ENCODE data around the gene THSD4. TPM values are rescaled to one million over a fixed set of nuclear protein-coding genes. Genes with fewer than 3 reads are reported as not detected.

The THSD4 gene
- polyA plus RNA-seq, 1 donor (not counting 4 experiments of a cell fraction or from before 2014, with no cell fraction given): 24.5 TPM

DNA sequence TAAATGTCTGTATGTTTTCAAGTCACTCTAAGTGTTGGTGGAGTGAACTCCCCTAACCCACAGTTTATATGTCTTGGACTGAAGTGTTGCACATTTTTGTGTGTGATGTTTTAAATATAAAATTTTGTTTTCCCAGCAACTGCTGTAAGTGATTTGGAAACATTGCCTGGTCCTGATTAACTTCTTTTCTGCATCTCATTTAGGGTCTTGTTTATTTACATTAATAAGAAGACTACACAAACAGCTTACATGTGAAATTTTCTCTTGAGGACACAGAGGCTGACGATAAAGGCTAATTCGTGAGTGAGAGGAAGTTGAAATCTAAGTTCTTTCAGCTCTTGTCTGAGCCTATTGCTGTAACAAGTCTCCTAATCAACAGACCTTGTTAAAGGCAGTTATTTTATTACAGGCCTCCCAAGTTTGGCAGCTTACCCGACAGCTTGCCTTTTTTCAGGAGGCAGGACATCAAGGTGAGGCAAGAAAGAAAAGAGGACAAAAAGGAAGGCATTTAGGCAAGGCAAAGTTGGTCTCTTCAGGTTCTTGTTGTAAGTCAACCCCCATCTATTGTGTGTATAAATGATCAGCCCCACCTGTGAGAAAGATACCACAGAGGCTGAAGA is 517.4 kb downstream of the THSD4 start:
- DNase-seq (ENCODE audit: low read depth, low spot score) (no peak), FAIRE-seq (no peak)
- Histone ChIP-seq H3K9me1 (ENCODE audit: control insufficient read depth, extremely low read depth, insufficient read depth, low read length) (no peaks in the 10 kb centered on the region), H3K9me3 (ENCODE audit: control insufficient read depth, low read depth, low read length) (no peaks in the 10 kb centered on the region), H2AFZ (ENCODE audit: control insufficient read depth, low read length) (no peak overlapping the region), H4K20me1 (ENCODE audit: control insufficient read depth, extremely low read depth, insufficient read depth, low read length) (no peaks in the 10 kb centered on the region), H3K4me1 (ENCODE audit: control insufficient read depth, extremely low read depth, insufficient read depth, low read length) (no peaks in the 10 kb centered on the region), H3K4me2 (ENCODE audit: control insufficient read depth, extremely low read depth, insufficient read depth, low read depth, low read length) (no peak overlapping the region), H3K27ac (ENCODE audit: control insufficient read depth, insufficient read depth, low read length) (no peak overlapping the region), H3K36me3 (ENCODE audit: control insufficient read depth in 2 of 2, extremely low read depth in 1 of 2, insufficient read depth in 2 of 2, low read length in 2 of 2) (peaks cover 2 to 18% of the 10 kb centered on the region in 2 experiments), H3K27me3 (ENCODE audit: control insufficient read depth, extremely low read depth, insufficient read depth, low read length) (no peaks in the 10 kb centered on the region), H3K79me2 (ENCODE audit: control insufficient read depth, insufficient read depth, low read length) (no peaks in the 10 kb centered on the region), H3K4me3 (ENCODE audit: control insufficient read depth in 2 of 3, extremely low read depth in 1 of 3, insufficient read depth in 2 of 3, low read depth in 1 of 3, low read length in 3 of 3) (no peak overlapping the region), H3K9ac (ENCODE audit: control insufficient read depth, extremely low read depth, insufficient read depth, low read length) (no peak overlapping the region)
- dilution Hi-C loops (cut with MboI; ENCODE audit: extremely low pct_ligation_motif_present, low sequenced_read_pairs): no loop called here
- no peak for TF ChIP-seq EZH2 (IDR thresholded peaks at IDR 0.05; ENCODE audit: low read length)
- TF ChIP-seq, protein P1, sequence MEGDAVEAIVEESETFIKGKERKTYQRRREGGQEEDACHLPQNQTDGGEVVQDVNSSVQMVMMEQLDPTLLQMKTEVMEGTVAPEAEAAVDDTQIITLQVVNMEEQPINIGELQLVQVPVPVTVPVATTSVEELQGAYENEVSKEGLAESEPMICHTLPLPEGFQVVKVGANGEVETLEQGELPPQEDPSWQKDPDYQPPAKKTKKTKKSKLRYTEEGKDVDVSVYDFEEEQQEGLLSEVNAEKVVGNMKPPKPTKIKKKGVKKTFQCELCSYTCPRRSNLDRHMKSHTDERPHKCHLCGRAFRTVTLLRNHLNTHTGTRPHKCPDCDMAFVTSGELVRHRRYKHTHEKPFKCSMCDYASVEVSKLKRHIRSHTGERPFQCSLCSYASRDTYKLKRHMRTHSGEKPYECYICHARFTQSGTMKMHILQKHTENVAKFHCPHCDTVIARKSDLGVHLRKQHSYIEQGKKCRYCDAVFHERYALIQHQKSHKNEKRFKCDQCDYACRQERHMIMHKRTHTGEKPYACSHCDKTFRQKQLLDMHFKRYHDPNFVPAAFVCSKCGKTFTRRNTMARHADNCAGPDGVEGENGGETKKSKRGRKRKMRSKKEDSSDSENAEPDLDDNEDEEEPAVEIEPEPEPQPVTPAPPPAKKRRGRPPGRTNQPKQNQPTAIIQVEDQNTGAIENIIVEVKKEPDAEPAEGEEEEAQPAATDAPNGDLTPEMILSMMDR (optimal IDR thresholded peaks at IDR 0.05 in 1 of 3, IDR thresholded peaks at IDR 0.05 in 1 of 3, conservative IDR thresholded peaks at IDR 0.05 in 1 of 3; ENCODE audit: extremely low read depth in 1 of 3, insufficient read depth in 2 of 3, low read length in 3 of 3): no peak

DNA sequence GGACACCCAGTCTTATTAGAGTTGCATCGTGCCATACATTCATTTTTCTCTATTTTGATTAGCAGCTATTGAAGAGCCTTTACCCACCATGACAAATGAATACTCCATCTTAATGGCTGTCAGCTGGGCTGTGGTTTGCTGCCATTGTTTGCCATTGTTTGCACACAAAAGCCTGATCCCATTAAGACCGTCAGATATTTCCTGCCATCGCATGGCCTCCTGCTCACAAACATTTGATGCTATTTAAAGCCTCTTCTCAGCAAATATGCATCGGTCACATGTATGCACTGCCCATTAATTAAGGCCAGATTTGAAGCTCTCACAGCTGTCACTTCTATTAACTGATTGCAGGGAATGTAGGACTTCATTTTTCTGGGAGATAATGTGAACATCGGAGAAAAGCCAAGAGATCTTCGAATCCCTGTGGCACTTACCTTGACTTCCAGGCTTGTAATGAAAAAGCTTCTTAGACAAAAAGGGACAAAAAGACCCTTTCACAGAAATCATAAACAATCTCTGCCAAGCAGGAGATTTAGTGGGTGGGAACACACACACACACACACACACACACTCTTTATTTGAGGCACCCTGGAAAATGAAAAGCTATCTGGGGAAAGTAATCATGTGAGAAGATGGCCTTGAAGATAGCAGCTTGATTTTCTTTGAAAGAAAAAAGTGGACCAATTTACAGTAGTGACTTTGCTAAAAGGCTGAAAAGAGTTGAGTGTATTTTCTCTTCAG is 519.7 kb downstream of the THSD4 start:
- H3K27me3 ChIP-seq (ENCODE audit: control insufficient read depth, extremely low read depth, insufficient read depth, low read length): no peaks in the 10 kb centered on the region
- no peak overlapping the region for H3K27ac ChIP-seq (ENCODE audit: control insufficient read depth, insufficient read depth, low read length)
- no peaks in the 10 kb centered on the region for H3K79me2 ChIP-seq (ENCODE audit: control insufficient read depth, insufficient read depth, low read length)
- no peaks in the 10 kb centered on the region for H3K9me1 ChIP-seq (ENCODE audit: control insufficient read depth, extremely low read depth, insufficient read depth, low read length)
- H3K36me3 ChIP-seq (ENCODE audit: control insufficient read depth in 2 of 2, extremely low read depth in 1 of 2, insufficient read depth in 2 of 2, low read length in 2 of 2): peaks cover 2 to 12% of the 10 kb centered on the region in 2 experiments
- H3K4me3 ChIP-seq (ENCODE audit: control insufficient read depth in 2 of 3, extremely low read depth in 1 of 3, insufficient read depth in 2 of 3, low read depth in 1 of 3, low read length in 3 of 3): no peak overlapping the region
- H2AFZ ChIP-seq (ENCODE audit: control insufficient read depth, low read length): no peak overlapping the region
- no peaks in the 10 kb centered on the region for H3K4me1 ChIP-seq (ENCODE audit: control insufficient read depth, extremely low read depth, insufficient read depth, low read length)
- dilution Hi-C loops (cut with MboI; ENCODE audit: extremely low pct_ligation_motif_present, low sequenced_read_pairs): no loop called here
- H3K9me3 ChIP-seq (ENCODE audit: control insufficient read depth, low read depth, low read length): no peaks in the 10 kb centered on the region
- no peak overlapping the region for H3K9ac ChIP-seq (ENCODE audit: control insufficient read depth, extremely low read depth, insufficient read depth, low read length)
- DNase-seq (ENCODE audit: low read depth, low spot score) (no peak), FAIRE-seq (no peak)
- H3K4me2 ChIP-seq (ENCODE audit: control insufficient read depth, extremely low read depth, insufficient read depth, low read depth, low read length): no peak overlapping the region
- no peaks in the 10 kb centered on the region for H4K20me1 ChIP-seq (ENCODE audit: control insufficient read depth, extremely low read depth, insufficient read depth, low read length)
- TF ChIP-seq, protein P1 (optimal IDR thresholded peaks at IDR 0.05 in 1 of 3, IDR thresholded peaks at IDR 0.05 in 1 of 3, conservative IDR thresholded peaks at IDR 0.05 in 1 of 3; ENCODE audit: extremely low read depth in 1 of 3, insufficient read depth in 2 of 3, low read length in 3 of 3): no peak
- no peak for TF ChIP-seq EZH2 (IDR thresholded peaks at IDR 0.05; ENCODE audit: low read length)
